HG03280 (cell line): ENCODE results near the gene PKNOX2.

Experiments
- ATAC-seq: cut with Tn5 transposase; IDR thresholded peaks from one replicate; pipeline ENCODE4 v1.9.1; 2021; ENCODE audit warnings: mild to moderate bottlenecking, moderate library complexity; ENCODE audit not compliant: unreplicated experiment

PKNOX2 gene

DNA sequence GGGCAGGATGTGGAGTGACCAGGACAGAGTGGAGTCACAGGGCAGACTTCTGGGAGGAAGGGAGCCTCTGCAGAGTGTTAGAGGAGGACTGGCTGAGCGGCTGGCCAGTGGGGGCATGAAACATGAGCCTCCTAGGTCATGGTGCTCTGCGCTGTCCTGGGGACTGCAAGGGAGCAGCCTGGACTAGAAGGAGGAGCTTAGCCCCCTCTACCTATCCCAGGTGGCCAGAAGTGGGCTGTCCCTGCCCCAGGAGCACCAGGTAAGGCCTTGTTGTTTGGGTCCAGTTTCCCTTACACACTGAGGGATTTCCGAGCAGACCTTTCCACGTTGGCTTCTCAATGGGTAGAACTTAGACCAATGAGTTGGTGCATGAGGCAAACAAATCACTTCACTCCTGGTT is 7.4 kb downstream of the PKNOX2 start:
- no peak for ATAC-seq

DNA sequence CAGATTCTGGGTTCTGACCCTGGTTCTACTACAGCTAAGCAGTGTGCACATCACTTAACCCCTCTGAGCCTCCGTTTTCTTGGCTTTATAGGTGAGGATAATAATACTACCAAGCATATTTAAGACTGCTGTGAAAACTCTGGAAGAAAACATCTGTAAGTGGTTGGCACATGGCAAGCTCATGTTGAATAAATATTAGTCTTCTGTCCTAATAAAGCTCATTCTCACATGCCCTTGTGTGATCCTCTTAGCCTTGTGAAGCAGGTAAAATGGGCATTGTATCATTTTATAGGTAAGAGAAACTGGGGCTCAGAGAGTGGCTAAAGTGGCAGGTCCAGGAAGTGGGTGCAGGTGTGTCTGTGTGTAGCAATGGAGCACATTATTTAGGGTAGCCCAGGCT is 8.5 kb downstream of the PKNOX2 start:
- ATAC-seq = no peak

DNA sequence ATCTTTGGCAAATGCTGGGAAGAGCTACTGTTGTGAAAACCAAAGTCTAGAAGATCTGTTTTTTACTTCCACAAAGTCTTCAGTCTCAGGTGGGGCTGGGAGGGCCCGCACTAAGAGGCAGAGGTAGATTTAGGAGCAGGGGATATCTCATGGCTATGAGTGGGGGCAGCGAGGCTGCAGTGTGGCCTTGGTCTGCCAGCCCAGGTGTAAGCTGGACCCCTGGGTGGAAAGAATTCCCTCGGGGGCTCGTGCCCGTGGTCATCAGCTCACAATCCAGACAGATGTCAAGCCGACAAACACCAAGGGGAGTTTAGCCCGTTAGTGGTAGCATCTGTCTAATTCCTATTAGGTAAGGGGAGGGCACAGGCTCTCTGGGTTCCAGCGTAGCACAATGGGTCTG is 9.0 kb downstream of the PKNOX2 start:
- no peak for ATAC-seq

DNA sequence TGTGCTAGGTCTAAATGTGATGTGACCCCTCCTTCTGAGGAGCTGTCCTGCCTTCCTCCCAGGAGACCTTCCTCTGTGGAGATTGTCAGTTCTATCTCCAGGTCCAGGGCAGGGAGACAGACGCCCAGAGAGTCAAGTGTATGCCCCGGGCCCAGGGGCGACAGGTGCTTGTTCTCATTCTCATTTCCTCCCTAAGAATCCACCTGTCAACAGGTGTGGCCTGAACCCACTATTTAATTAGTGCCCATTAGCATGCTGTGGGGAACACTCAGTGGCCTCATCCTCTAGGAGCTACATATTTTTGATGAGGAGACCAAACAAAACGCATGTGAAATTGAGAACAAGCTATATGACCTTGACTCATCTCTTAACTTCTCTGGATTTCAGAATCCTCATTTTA is 9.5 kb downstream of the PKNOX2 start:
- no peak for ATAC-seq

DNA sequence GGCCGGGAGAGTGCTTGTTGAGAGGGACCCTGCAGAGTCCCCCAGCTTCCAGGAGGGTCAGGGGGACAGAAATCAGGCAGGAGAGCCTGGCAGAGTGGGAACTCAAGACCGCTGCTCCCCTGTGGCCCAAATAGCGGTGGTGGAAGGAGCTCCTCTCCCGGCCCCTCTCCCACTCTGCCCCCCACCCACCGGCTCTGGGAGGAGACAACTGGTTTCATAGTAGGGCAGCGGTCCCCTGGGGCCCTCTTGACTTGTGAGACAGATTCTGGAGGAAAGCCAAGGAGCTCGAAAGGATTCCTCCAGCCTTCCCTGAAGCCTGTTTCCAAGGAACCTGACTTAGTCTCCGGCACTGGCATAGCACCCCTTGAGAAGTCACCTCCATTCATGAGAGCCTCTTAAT is 10.1 kb downstream of the PKNOX2 start:
- ATAC-seq = no peak

DNA sequence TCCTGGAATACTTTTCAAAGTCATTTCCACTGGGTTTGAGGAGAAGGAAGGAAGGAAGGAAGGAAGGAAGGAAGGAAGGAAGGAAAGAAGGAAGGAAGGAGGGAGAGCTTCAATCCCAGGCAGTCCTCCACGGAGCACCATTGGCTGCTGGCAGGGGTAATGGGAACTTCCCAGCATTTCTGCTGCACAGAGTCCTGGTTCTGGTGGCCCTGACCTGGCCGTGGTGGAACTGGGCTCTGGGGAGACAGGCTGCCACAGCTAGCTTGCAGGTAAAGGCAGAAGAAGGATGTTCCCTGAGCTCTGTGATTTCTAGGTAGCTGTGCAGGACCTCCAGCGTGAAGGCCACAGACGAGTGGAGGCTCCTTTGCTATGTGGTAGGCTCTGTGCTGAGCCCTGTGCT is 10.6 kb downstream of the PKNOX2 start:
- ATAC-seq = no peak

DNA sequence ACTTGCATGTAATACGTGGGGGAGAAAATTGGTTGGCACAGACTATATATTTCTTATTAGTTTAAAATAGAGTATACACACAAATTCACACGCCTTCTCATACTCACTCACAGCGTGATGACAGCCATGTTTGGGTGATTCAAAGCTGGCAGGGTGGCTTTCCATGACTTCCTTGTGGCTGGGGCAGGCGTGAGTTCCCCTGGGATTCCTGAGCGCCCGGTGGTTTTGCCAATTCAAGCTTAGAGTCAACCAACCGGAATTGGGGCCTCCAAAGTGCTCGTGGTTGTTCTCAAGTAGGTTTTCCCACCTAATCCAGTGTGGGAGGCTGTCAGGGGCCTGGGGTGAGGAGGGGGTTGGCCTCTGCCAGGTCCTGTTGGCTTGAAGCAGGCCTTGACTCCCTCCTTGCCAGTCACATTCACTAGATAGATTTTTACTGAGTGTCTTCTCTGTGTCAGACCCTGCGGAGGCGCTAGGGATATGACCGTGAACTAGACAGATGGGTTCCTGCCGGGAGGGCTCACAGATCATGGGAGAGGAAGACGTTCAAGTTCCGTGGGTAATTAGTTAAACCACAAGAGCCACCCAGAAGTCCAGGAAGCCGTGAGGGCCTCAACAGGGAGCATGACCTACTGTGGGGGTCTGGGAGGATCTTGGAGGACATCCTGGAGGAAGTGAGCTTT is 11.5 kb downstream of the PKNOX2 start:
- ATAC-seq = no peak

DNA sequence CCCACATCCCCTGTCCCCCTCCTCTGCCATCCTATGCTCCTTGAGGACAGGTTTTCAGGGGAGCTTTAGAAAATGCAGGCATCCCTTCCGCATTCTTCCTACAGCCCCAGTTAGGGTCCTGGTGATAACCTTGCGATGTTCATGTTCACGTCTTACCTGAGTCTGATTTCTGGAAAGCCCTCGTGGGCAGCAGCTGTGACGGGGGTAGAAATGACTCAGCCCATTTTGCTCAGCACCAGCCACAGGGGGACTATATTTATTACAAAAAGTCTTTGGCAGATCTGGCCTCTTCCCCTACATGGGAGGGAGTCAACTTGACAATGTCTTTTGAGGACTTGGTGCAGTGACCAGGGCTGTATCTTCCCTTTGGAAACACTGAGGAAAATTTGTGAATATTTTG is 12.3 kb downstream of the PKNOX2 start:
- ATAC-seq = no peak

DNA sequence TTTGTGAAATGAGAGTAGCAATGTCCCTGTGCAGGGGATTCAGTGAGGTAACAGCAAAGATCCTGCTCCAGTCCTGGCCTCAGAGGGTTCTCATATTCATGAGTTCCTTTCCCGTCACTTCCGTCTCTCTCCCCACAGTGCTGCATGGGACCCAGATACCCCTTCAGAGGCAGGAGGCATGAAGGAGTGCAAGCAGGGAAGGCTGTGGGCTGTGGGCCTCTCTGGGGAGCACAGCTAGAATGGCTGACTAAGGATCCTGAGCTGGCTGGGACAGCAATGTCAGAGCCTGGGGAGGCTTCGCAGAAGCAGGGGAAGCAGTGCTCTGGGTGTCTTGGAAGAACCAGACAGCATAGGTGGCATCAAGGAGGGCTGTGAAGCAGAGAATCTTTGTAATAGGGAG is 13.0 kb downstream of the PKNOX2 start:
- ATAC-seq = no peak

DNA sequence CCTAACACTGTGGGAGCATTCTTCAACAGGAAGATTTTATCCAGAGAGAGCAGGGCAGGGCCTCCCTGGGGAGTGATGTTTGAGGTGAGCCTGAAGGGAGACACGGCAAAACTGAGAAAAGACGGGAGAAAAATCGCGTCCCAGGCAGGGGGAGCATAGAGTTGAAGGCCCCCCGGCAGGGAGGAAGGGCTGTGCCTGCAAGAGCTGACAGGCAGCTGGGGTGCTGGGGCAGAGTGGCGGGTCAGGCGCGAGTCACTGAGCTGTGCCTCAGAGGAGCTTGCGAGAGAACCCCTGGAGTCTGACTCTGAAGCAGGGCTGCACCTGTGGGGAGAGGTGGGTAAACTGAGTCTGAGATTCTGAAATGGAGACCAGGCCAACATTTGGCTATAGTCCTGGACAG is 14.8 kb downstream of the PKNOX2 start:
- ATAC-seq = no peak

DNA sequence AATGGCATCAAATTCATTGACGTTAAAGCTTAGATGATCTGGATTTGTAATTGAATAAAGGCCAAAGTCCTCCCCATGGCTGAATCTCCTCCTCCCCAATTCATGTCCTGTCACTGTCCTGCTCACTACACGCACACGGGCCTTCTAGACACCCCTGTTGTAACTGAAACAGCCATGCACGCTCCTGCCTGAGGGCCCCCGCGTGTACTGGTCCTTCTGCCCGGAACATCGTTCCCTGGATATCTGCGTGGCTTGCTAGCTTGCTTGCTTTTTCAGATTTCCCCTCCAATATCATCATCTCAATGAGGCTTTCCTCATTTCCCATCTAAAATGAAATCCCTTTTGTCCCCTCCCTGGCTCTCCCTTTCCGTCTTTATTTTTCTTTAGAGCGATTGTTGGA is 15.3 kb downstream of the PKNOX2 start:
- no peak for ATAC-seq

DNA sequence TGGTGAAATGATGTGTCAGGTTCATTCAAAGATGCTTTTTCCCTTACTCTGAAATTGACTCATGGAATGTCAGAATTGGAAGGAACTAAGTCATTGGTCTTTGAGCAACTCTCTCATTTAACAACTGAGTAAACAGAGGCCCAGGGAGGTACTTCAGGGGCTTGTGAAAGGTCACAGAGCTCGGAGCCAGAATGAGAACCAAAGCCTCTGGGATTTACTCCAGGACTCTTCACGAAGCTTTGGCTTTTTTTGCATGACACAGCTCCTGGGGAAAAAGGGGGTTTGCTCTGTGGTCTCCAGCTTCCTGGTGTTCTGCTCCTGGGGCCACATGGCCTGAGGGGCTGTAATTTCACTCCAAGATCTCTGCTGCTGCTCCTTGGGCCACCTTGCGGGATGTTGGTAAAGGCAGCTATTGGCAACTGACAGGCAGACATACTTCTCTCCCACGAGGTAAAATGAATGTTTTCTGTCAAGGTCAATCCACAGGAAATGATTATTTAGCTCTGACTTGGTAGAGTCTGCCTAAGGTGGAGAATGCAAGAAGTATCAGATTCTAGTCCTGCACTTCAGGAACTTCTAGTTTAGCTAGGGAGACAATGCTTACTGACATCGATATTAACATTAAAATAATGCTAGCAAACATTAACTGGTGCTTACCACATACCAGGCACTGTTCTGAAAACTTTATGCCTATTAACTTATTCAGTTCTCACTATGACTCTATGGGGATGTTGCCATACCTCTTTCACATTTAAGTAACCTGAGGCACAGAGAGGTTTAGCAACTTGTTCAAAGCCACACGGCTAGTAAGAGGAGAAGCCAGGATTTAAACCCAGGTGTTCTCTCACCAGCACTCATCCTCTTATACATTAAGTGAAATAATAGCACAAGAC is 16.1 kb downstream of the PKNOX2 start:
- ATAC-seq = no peak

DNA sequence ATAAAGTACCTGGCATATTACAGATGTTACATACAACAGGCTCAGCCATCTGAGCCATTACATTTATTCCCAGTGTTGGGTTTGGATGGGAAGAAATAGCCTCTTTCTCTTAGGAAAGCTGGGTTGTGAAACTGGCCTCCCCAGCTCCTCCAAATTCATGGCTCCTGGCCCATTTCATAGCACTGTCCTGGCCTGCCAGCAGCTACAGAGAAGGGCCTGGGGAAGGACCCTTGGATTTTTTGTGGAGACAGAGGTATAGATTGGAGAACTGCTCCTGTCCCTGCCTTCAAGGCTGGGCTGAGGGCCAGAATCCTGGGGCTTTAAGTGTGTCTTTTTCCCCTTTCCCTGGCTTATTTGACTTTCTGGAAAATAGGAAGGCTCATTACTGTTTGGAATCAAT is 18.0 kb downstream of the PKNOX2 start:
- ATAC-seq = no peak

DNA sequence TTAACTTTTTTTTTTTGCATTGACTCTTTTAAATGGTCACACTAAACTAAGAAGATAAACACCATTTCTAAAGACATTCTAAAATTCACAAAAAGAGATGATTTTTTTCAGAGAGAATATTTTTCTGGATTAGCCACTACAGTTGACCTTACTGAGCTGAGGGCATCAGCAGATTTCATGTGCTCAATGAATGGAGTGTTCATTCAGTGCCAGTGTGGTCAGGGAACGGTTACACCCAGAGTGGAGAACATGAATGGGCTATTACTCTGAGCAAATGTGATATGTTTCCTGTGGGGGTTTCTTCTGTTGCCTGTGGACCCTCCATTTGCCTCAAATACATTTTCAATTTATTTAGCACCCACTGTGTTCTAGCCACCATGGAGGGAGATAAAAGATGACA is 19.1 kb downstream of the PKNOX2 start:
- ATAC-seq = no peak

DNA sequence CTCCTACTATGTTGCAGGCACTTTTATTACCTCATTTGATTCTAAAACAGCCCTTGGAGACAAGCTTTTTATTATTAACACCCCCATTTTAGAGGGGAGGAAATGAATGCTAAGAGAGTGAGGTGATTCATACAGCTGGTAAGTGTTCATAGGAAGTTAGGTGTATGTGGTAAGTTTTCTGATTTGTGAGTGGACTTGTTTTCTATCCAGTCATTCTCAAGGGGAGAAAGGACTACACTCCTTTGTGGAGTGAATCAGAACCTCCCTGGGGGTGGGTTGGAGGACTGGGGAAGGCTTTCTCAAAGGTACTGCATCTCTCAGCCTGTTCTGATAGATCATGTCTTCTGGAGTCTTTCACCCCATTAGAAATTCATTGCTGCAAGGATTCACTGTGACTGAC is 23.5 kb downstream of the PKNOX2 start:
- no peak for ATAC-seq

DNA sequence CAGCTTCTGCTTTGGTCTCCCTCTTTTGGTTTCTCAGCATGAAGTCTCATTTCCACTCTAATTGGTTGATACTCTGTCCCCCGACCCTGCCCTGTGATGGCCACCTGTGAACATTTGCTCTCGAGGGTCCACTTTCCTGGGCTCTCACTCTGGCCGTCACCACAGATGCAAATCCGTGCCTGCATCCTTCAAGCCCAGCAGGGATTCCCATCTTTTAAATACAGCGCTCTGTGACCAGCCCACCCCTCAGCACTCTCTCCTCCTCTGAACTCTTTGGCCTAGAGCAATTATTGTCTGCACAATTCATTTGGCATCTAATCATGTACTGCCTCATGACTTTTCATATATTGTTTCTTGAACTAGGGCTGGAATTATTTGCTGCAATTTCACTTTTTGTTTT is 26.0 kb downstream of the PKNOX2 start:
- ATAC-seq = no peak

DNA sequence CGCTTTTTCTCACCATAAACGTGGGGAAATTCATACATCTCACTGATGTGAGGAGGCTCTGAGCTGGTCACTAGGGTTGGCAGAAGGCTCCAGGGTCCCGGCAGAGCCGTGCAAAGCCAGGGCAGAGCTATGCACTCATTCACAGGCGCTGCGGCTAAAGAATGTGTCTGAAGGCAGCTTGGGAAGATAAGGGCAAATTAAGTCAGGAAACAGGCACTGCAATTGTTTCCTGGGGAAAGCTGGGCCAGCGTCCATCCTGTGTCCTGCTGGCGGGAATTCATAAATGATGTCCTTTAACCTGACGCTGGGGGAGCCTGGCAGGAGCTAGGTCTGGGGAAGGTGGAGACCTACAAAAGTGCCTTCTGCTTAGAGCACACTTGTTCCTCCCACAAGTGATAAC is 27.6 kb downstream of the PKNOX2 start:
- ATAC-seq = no peak

DNA sequence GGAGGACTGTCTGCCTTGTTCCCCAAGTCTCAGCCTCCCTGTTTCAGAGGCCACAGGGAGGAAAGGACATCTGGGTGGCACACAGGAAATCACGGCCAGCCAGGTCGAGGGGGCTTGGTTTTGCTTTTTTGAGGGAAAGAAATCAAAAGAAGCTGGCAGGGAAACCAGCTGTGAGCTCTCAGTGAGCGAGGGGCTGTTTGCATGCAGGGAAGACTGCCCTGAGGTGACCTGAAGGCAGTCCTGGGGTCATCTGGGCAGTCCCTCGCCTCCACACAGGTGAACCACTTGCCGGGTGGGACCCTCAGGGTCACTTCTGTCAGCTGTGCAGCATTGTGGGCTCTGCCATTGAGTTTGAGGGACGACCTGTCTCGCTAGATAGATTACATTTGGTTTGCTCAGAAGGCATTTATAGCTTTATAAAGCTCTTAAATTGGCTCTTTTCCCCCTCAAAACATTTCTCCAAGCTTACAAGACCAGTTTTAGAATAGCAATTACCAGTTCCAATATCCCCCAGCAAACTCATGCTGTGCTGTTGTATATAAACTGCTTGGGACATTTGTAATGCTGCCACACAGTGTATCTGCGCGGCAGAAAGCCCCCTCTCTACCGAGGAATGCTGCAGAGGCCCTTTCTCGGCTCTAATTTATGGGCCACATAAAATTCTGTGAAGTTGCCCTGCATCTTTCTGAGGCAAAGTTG is 28.3 kb downstream of the PKNOX2 start:
- ATAC-seq = no peak

DNA sequence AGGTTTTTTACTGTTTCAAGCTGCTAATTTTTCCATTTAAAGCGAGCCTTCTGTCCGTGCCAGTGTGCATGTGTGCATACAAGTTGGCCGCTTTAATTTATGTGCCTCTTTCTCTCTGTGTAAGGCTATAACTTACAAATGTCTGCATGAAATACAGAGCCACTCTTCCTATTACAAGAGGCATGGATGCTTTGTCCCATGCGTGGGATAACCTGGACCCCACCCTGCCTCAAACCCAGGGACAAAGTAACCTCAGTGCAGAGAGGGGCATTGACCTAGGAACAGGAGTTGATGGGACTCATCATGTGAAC is 28.8 kb downstream of the PKNOX2 start:
- no peak for ATAC-seq

DNA sequence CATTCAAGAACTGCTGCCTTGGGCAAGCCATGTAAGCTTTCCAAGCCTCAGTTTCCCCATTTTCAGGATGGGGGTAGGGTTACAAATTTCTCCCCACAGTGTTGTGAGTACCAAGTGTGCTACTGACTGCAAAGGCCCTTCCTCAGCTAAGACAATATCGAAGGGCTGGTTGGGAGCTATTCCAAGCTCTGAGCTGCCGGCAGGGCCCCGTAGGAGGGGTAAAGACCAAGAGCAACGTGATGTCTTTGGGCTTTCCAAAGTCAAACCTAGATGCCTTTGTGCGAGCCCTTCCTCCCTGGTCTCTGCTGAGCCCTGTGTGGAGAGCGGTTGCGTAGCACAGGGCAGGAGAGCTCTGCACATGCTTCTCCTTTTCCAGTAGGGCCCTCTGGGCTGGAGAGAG is 29.3 kb downstream of the PKNOX2 start:
- no peak for ATAC-seq

DNA sequence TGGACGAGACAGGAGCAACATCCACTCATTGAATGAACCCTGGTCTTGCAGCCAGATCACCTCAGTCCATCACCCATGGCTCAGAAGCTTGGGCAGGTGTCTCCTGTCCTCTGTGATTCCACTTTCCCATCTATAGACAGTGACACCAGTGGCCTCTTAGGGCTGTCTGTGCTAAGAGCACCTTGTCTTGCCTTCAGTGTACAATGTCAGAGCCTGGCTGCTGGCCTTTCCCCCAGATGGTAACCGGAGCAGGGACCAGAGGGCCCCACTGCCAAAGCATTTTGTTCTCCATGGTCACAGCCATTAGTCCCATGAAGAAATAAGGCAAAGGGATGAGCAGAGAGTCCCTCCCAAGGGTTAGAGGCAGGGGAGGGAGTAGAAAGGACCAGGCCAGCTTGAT is 35.4 kb downstream of the PKNOX2 start:
- no peak for ATAC-seq

DNA sequence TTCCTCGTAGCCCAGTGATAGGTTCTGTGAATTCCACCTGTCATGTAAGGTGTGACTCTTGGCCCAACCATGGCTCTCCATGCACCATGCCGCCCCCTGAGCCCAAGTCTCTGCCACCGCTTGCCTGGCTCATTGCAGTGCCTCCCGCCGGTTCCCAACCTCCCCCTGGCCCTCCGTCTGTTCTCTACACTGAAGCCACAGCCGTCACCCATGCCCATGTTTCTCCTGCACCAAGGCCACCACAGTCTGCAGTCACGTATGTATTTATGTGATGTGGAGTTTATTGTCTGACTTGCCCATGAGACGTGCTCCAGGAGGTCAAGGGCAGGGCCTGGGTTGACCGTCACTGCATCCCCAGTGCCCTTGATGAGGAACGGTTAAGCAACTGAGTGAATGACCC is 35.9 kb downstream of the PKNOX2 start:
- no peak for ATAC-seq
